ENCODE measurements around the gene C5.

- no peak for TF ChIP-seq SP1 (IDR thresholded peaks at IDR 0.05)
- TF ChIP-seq BHLHE40 (IDR thresholded peaks at IDR 0.05; ENCODE audit: borderline replicate concordance), result no peak
- TF ChIP-seq ELF4 (IDR thresholded peaks at IDR 0.05), result no peak
- no peak for TF ChIP-seq LEF1 (IDR thresholded peaks at IDR 0.05; ENCODE audit: borderline replicate concordance)
- TF ChIP-seq ARNT (IDR thresholded peaks at IDR 0.05), result no peak
- no peak for TF ChIP-seq HDGF (IDR thresholded peaks at IDR 0.05; ENCODE audit: borderline replicate concordance)
- TF ChIP-seq PKNOX1 (IDR thresholded peaks at IDR 0.05), result no peak
- TF ChIP-seq FOXA1 (IDR thresholded peaks at IDR 0.05), result no peak
- no peak for TF ChIP-seq SUZ12 (IDR thresholded peaks at IDR 0.05)
- no peak for TF ChIP-seq FOXK2 (IDR thresholded peaks at IDR 0.05)
- no peak for TF ChIP-seq FOXM1 (IDR thresholded peaks at IDR 0.05; ENCODE audit: borderline replicate concordance)
- no peak for TF ChIP-seq L3MBTL2 (conservative IDR thresholded peaks at IDR 0.05)
- no peak for TF ChIP-seq TARDBP (IDR thresholded peaks at IDR 0.05)
- TF ChIP-seq ZNF384 (IDR thresholded peaks at IDR 0.05), result no peak
These were observed 100.8 kb downstream of the C5 start for GRCh38 chr9:120949290-120949689.
